Calu3 (cell line): Measurements from ENCODE around the gene POGK. TPM values are rescaled to one million over a fixed set of nuclear protein-coding genes. Genes with fewer than 3 reads are reported as not detected.

Source experiments
- BruUV-seq: library from RNA; stranded (reverse); fragments of 400-500 nt; replicated peaks from 2 replicates; lab custom pipeline; 2021; lab: Mats Ljungman, UMichigan
- CTCF ChIA-PET: fragments of 300-600 bp; sonication (Branson Sonifier 250); formaldehyde crosslinking; loops from one replicate; lab custom pipeline; 2022; ENCODE audit warnings: antibody characterized with exemption; lab: Charles Lee
- DNase-seq: peaks from one replicate; pipeline ENCODE4 v3.0.0; 2022
- H3K27ac Mint-ChIP-seq: one replicate; pipeline ENCODE4 v1.8.0; 2022; ENCODE audit warnings: mixed read lengths; ENCODE audit not compliant: unreplicated experiment
- H3K27me3 Mint-ChIP-seq: one replicate; pipeline ENCODE4 v1.8.0; 2022; ENCODE audit warnings: mixed read lengths; ENCODE audit not compliant: unreplicated experiment
- H3K36me3 Mint-ChIP-seq: one replicate; pipeline ENCODE4 v1.8.0; 2022; ENCODE audit warnings: mild to moderate bottlenecking, moderate library complexity, mixed read lengths; ENCODE audit not compliant: insufficient read depth, unreplicated experiment
- H3K4me1 Mint-ChIP-seq: one replicate; pipeline ENCODE4 v1.8.0; 2022; ENCODE audit warnings: mild to moderate bottlenecking, low read depth, mixed read lengths; ENCODE audit not compliant: unreplicated experiment
- H3K4me3 Mint-ChIP-seq: one replicate; pipeline ENCODE4 v1.8.0; 2022; ENCODE audit warnings: mild to moderate bottlenecking, low read depth, moderate library complexity, mixed read lengths; ENCODE audit not compliant: unreplicated experiment
- H3K9me3 Mint-ChIP-seq: one replicate; pipeline ENCODE4 v1.8.0; 2022; ENCODE audit warnings: low read depth, mixed read lengths; ENCODE audit not compliant: unreplicated experiment
- CTCF ChIP-seq: fragments of 200-600 bp; IDR thresholded peaks from one replicate; pipeline ENCODE4 v1.8.0; 2022; ENCODE audit warnings: antibody characterized with exemption; ENCODE audit not compliant: unreplicated experiment
- intact Hi-C: fragments of 100-400 bp; cut with micrococcal nuclease; formaldehyde crosslinking; loops from one replicate; pipeline ENCODE4 v1.10.0; 2022; ENCODE audit not compliant: unreplicated experiment
- total RNA-seq: library from RNA; stranded (reverse); gene quantifications from 2 replicates; pipeline ENCODE4 v1.2.3, GENCODE V29; 2022

Gene POGK
- total RNA-seq, 1 experiment from 2014 or later = 80.2 TPM

GRCh38 chr1:166813508-166814223, 25.6 kb upstream of the POGK start:
- peaks cover 18% of the 10 kb centered on the region for H3K4me1 Mint-ChIP-seq
- CTCF ChIA-PET = interaction anchor here (1.2 to 1.9 kb wide), 2 partner anchors 26 to 335 kb away, joined by 4 to 5 read pairs; partner anchors contain the start of gene POGK
- no peak overlapping the region for H3K27ac Mint-ChIP-seq
- intact Hi-C loops = loop anchor here (1.0 kb wide), 1 partner anchor 334 kb away; no protein-coding TSS in a partner anchor
- no peaks in the 10 kb centered on the region for H3K36me3 Mint-ChIP-seq
- no peak overlapping the region for H3K4me3 Mint-ChIP-seq
- TF ChIP-seq CTCF = no peak
- no peak for DNase-seq
- BruUV-seq = no TSS peak
- H3K9me3 Mint-ChIP-seq = no peaks in the 10 kb centered on the region
- no peaks in the 10 kb centered on the region for H3K27me3 Mint-ChIP-seq

DNA sequence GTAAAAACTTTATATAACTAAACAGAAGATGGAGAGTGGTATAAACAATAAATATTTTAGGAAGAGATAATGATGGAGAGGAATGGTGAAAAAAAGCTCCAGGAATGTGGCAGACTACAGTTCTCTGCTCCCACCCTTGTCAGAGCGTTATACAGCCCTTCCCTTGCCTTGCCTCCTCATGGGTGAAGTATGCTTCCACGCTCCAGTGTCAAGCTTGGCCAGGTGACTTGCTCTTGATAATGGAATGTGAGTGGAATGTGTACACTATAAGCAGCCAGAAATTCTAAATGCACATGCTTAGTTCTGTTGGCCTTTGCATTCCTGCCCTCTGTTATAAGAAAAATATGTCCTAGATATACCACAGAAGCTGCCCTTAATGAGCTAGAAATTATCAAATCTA, 24.7 kb upstream of the POGK start:
- peaks cover 18% of the 10 kb centered on the region for H3K4me1 Mint-ChIP-seq
- no peaks in the 10 kb centered on the region for H3K36me3 Mint-ChIP-seq
- no peak overlapping the region for H3K27ac Mint-ChIP-seq
- no peaks in the 10 kb centered on the region for H3K27me3 Mint-ChIP-seq
- H3K9me3 Mint-ChIP-seq = no peaks in the 10 kb centered on the region
- no peak overlapping the region for H3K4me3 Mint-ChIP-seq
- CTCF ChIA-PET = interaction anchor here (1.2 to 1.9 kb wide), 2 partner anchors 25 to 336 kb away, joined by 4 to 5 read pairs; partner anchors contain the start of gene POGK
- no peak for TF ChIP-seq CTCF
- intact Hi-C loops = loop anchor here (1.0 kb wide), 1 partner anchor 335 kb away; no protein-coding TSS in a partner anchor
- no peak for DNase-seq
- BruUV-seq = no TSS peak

GRCh38 chr1:166819974-166820373, 19.3 kb upstream of the POGK start:
- BruUV-seq = no TSS peak
- Mint-ChIP-seq H3K36me3 (no peaks in the 10 kb centered on the region), H3K4me1 (peaks cover 2% of the 10 kb centered on the region), H3K9me3 (peaks cover 6% of the 10 kb centered on the region), H3K4me3 (no peak overlapping the region), H3K27me3 (no peaks in the 10 kb centered on the region), H3K27ac (no peak overlapping the region)
- intact Hi-C loops = no loop called here
- CTCF ChIA-PET = no interaction called here
- DNase-seq = no peak
- TF ChIP-seq CTCF = no peak

GRCh38 chr1:166822385-166822784, 16.9 kb upstream of the POGK start:
- Mint-ChIP-seq H3K4me3 (no peak overlapping the region), H3K27me3 (no peaks in the 10 kb centered on the region), H3K9me3 (peaks cover 8% of the 10 kb centered on the region), H3K36me3 (no peaks in the 10 kb centered on the region), H3K4me1 (no peaks in the 10 kb centered on the region), H3K27ac (no peak overlapping the region)
- no peak for DNase-seq
- no peak for TF ChIP-seq CTCF
- no TSS peak for BruUV-seq
- intact Hi-C loops = no loop called here
- CTCF ChIA-PET = no interaction called here
